HG03354 (cell line): ENCODE data around the gene MGP.

Source experiments
- ATAC-seq: cut with Tn5 transposase; IDR thresholded peaks from one replicate; pipeline ENCODE4 v1.9.1; 2021; ENCODE audit warnings: mild to moderate bottlenecking; ENCODE audit not compliant: unreplicated experiment, poor library complexity, severe bottlenecking

MGP gene

GRCh38 chr12:14904854-14905253 is 19.2 kb upstream of the MGP start:
- no peak for ATAC-seq

- no peak for ATAC-seq
Observed at GRCh38 chr12:14903386-14904098, 17.9 kb upstream of the MGP start.

- ATAC-seq, result no peak
Observed at GRCh38 chr12:14902465-14902864, 16.8 kb upstream of the MGP start.

GRCh38 chr12:14901228-14901562 is 15.5 kb upstream of the MGP start:
- ATAC-seq, result no peak

- ATAC-seq, result no peak
Observed at GRCh38 chr12:14900521-14901227, 15.0 kb upstream of the MGP start.

GRCh38 chr12:14896521-14897169 is 11.0 kb upstream of the MGP start:
- ATAC-seq, result no peak

- no peak for ATAC-seq
Observed at GRCh38 chr12:14893506-14894250, 8.0 kb upstream of the MGP start.

GRCh38 chr12:14892726-14893505 is 7.3 kb upstream of the MGP start:
- ATAC-seq, result no peak

GRCh38 chr12:14890701-14891100 is 5.0 kb upstream of the MGP start:
- ATAC-seq, result no peak

GRCh38 chr12:14886271-14886670 is 617 bp upstream of the MGP start:
- no peak for ATAC-seq

- ATAC-seq, result peak; percentile 99
Observed at GRCh38 chr12:14884458-14884878, 1.2 kb downstream of the MGP start.

GRCh38 chr12:14883686-14884085 is 2.0 kb downstream of the MGP start:
- ATAC-seq, result no peak

- no peak for ATAC-seq
Observed at GRCh38 chr12:14880890-14881453, 4.7 kb downstream of the MGP start.

GRCh38 chr12:14879222-14879933 is 6.3 kb downstream of the MGP start:
- no peak for ATAC-seq

GRCh38 chr12:14878488-14878887 is 7.2 kb downstream of the MGP start:
- ATAC-seq, result no peak

GRCh38 chr12:14876833-14877232 is 8.8 kb downstream of the MGP start:
- ATAC-seq, result no peak

- no peak for ATAC-seq
Observed at GRCh38 chr12:14874882-14875281, 10.8 kb downstream of the MGP start.

GRCh38 chr12:14873440-14874185 is 12.0 kb downstream of the MGP start:
- no peak for ATAC-seq
